ENCODE results near the gene POLR3C.

The POLR3C gene

DNA sequence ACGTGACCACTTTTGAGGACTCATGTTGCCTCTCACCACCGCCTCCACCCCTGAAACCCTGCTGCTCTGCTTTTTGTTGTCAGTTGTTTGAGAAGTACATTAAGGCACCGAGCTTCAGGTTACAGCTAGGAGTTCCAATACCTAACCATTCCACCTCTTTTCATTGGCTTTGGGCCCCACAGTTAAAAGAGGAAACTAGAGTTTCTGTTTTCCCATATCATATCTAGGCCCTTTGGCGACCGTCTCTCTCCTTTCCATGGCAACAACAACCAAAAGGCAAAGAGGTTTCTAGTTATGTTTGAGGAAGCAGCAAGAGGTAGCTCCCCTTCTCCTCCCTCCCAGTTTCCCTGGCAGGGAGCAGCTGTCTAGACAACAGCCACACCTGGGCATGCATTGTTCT lies 55.8 kb downstream of the POLR3C start:
- TF ChIP-seq TAF1 (IDR thresholded peaks at IDR 0.05; ENCODE audit: borderline replicate concordance, insufficient read depth, low read length) (no peak), FOXP2 (optimal IDR thresholded peaks at IDR 0.05; ENCODE audit: borderline replicate concordance, extremely low read depth, extremely low read length, insufficient read depth) (no peak), SIN3A (IDR thresholded peaks at IDR 0.05; ENCODE audit: borderline replicate concordance, insufficient read depth, low read length) (no peak), POLR2AphosphoS5 (IDR thresholded peaks at IDR 0.05; ENCODE audit: low read depth, low read length) (no peak)
- TF ChIP-seq, protein P1, sequence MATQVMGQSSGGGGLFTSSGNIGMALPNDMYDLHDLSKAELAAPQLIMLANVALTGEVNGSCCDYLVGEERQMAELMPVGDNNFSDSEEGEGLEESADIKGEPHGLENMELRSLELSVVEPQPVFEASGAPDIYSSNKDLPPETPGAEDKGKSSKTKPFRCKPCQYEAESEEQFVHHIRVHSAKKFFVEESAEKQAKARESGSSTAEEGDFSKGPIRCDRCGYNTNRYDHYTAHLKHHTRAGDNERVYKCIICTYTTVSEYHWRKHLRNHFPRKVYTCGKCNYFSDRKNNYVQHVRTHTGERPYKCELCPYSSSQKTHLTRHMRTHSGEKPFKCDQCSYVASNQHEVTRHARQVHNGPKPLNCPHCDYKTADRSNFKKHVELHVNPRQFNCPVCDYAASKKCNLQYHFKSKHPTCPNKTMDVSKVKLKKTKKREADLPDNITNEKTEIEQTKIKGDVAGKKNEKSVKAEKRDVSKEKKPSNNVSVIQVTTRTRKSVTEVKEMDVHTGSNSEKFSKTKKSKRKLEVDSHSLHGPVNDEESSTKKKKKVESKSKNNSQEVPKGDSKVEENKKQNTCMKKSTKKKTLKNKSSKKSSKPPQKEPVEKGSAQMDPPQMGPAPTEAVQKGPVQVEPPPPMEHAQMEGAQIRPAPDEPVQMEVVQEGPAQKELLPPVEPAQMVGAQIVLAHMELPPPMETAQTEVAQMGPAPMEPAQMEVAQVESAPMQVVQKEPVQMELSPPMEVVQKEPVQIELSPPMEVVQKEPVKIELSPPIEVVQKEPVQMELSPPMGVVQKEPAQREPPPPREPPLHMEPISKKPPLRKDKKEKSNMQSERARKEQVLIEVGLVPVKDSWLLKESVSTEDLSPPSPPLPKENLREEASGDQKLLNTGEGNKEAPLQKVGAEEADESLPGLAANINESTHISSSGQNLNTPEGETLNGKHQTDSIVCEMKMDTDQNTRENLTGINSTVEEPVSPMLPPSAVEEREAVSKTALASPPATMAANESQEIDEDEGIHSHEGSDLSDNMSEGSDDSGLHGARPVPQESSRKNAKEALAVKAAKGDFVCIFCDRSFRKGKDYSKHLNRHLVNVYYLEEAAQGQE (IDR thresholded peaks at IDR 0.05; ENCODE audit: insufficient read depth in 1 of 2, low read depth in 2 of 2, low read length in 2 of 2): no peak

DNA sequence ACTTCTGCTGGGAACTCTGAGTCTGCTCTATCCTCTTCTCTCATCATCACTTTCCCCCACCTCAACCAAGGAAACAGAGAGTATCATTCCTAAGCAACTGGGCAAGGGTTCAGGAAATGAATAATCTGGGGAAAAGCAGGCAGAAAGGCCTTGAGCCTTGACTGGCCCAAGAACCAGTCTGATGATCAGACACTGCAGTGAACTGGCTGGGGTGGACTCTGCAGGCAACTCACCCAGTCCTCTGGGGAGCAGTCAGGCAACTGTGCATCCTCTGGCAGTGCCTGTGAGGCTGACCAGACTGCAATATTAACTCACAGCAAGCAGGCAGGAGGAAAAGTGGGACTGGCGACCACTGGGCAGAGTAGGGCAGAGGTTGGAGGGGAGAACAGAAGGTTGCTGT lies 60.7 kb downstream of the POLR3C start:
- TF ChIP-seq FOXP2 (optimal IDR thresholded peaks at IDR 0.05; ENCODE audit: borderline replicate concordance, extremely low read depth, extremely low read length, insufficient read depth): no peak
- no peak for TF ChIP-seq SIN3A (IDR thresholded peaks at IDR 0.05; ENCODE audit: borderline replicate concordance, insufficient read depth, low read length)
- no peak for TF ChIP-seq POLR2AphosphoS5 (IDR thresholded peaks at IDR 0.05; ENCODE audit: low read depth, low read length)
- TF ChIP-seq TAF1 (IDR thresholded peaks at IDR 0.05; ENCODE audit: borderline replicate concordance, insufficient read depth, low read length): no peak
- TF ChIP-seq, protein P1 (IDR thresholded peaks at IDR 0.05; ENCODE audit: insufficient read depth in 1 of 2, low read depth in 2 of 2, low read length in 2 of 2): no peak

DNA sequence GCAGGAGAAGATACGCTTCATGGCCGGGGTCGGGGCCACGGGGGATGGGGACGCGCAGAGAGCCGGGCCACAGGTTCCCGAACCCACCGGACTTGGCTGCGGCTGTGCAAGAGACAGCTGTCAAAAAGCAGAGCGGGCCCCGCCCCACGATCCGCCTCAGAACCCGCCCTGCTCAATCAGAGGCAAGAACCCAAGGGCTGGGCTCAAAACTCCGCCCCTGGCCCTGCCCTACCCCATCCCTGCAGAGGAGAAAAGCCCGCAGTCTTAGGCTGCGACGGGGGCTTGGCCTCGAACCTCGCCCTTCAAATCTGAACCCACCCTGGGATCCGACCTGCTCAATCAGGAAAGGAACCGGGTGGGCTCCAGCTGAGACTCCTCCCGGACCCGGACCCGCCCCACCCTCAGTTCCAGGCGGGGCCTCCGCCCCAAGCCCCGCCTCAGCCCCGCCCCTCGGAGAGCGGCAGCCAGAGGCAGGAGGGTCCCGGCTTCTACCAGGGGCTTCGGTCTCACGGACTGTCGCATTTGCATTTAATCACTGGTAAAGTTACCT lies 61.8 kb downstream of the POLR3C start, which contains the start of gene ANKRD35:
Gene ANKRD35 (minus strand): TSS at position 129 of the 550 bp plus-strand sequence. CDS start 108 bp downstream, at position 21.
- TF ChIP-seq, protein P1 (IDR thresholded peaks at IDR 0.05; ENCODE audit: insufficient read depth in 1 of 2, low read depth in 2 of 2, low read length in 2 of 2): no peak
- TF ChIP-seq SIN3A (IDR thresholded peaks at IDR 0.05; ENCODE audit: borderline replicate concordance, insufficient read depth, low read length) (no peak), FOXP2 (optimal IDR thresholded peaks at IDR 0.05; ENCODE audit: borderline replicate concordance, extremely low read depth, extremely low read length, insufficient read depth) (no peak), TAF1 (IDR thresholded peaks at IDR 0.05; ENCODE audit: borderline replicate concordance, insufficient read depth, low read length) (no peak), POLR2AphosphoS5 (IDR thresholded peaks at IDR 0.05; ENCODE audit: low read depth, low read length) (no peak)

DNA sequence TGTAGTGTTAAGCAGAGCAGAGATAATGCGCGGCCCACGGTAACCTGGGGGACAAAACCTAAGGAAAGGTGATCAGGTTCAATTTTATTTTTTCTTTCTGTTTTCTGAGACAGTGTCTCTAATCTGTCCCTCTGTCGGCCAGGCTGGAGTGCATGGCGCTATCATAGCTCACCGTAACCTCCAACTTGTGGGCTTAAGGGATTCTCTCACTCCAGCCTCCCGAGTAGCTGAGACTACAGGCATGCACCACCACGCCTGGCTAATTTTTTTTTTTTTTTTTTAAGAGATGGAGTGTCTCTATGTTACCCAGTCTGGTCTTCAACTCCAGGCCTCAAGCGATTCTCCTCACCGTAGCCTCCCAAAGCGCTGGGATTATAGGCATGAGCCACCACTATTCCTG lies 62.4 kb downstream of the POLR3C start:
- TF ChIP-seq SIN3A (IDR thresholded peaks at IDR 0.05; ENCODE audit: borderline replicate concordance, insufficient read depth, low read length): no peak
- TF ChIP-seq TAF1 (IDR thresholded peaks at IDR 0.05; ENCODE audit: borderline replicate concordance, insufficient read depth, low read length): no peak
- no peak for TF ChIP-seq POLR2AphosphoS5 (IDR thresholded peaks at IDR 0.05; ENCODE audit: low read depth, low read length)
- TF ChIP-seq, protein P1 (IDR thresholded peaks at IDR 0.05; ENCODE audit: insufficient read depth in 1 of 2, low read depth in 2 of 2, low read length in 2 of 2): no peak
- TF ChIP-seq FOXP2 (optimal IDR thresholded peaks at IDR 0.05; ENCODE audit: borderline replicate concordance, extremely low read depth, extremely low read length, insufficient read depth): no peak
